Left lobe of liver (tissue), 2 donors: ENCODE data around the gene CALB2. TPM values are rescaled to one million over a fixed set of nuclear protein-coding genes. Genes with fewer than 3 reads are reported as not detected.
"Not testable (repeated sequence)": the region's sequence is repeated elsewhere in the genome, so short reads cannot be mapped to it uniquely, and the experiment has no call there.

Source experiments
- ATAC-seq: fragments of 200-7000 bp; cut with Tn5 transposase; one replicate; pipeline ENCODE4 v1.9.1; 2020; ENCODE audit warnings: mild to moderate bottlenecking, moderate library complexity
- DNase-seq: peaks from one replicate; pipeline ENCODE4 v3.0.0-alpha.2; 2020; ENCODE audit warnings: low spot score
- total RNA-seq: library from RNA; stranded (reverse); gene quantifications from one replicate; pipeline ENCODE4 v1.2.1, GENCODE V29; 2021
- donor health status: DM: no; HTN: no; CAD: no; lungs with moderate emphysema.
- donor health status: DM: no; HTN: yes; CAD: no.

The CALB2 gene
- total RNA-seq = not detected

- ATAC-seq (peak; percentile 99), DNase-seq (peak; percentile 68)
Measured at GRCh38 chr16:71358464-71358998, at the start of gene CALB2. Gene CALB2 (plus strand): TSS chr16:71358723. CDS start chr16:71358793, 70 bp downstream.

GRCh38 chr16:71311553-71312158 is 46.9 kb upstream of the CALB2 start:
- ATAC-seq (peak; percentile 80), DNase-seq (no peak)

GRCh38 chr16:71313591-71313990 is 44.9 kb upstream of the CALB2 start:
- not testable (repeated sequence) for ATAC-seq

GRCh38 chr16:71315269-71315668 is 43.3 kb upstream of the CALB2 start:
- ATAC-seq = no peak
- no peak for DNase-seq

More at GRCh38 chr16:71313591-71313990, 44.9 kb upstream of the CALB2 start:
- DNase-seq = not testable (repeated sequence)

- DNase-seq (no peak), ATAC-seq (no peak)
Measured at GRCh38 chr16:71319999-71320398, 38.5 kb upstream of the CALB2 start.

- ATAC-seq (no peak), DNase-seq (no peak)
Measured at GRCh38 chr16:71327720-71328119, 30.8 kb upstream of the CALB2 start.

- DNase-seq (no peak), ATAC-seq (no peak)
Measured at GRCh38 chr16:71328151-71328550, 30.4 kb upstream of the CALB2 start.

- no peak for DNase-seq
- ATAC-seq = no peak
Measured at GRCh38 chr16:71337631-71338030, 20.9 kb upstream of the CALB2 start.

- DNase-seq (no peak), ATAC-seq (no peak)
Measured at GRCh38 chr16:71338193-71338592, 20.3 kb upstream of the CALB2 start.

GRCh38 chr16:71338632-71339031 is 19.9 kb upstream of the CALB2 start:
- ATAC-seq = no peak
- DNase-seq = no peak

GRCh38 chr16:71339236-71340171 is 19.0 kb upstream of the CALB2 start:
- ATAC-seq = no peak

GRCh38 chr16:71340406-71340805 is 18.1 kb upstream of the CALB2 start:
- ATAC-seq (no peak), DNase-seq (no peak)

More at GRCh38 chr16:71339236-71340171, 19.0 kb upstream of the CALB2 start:
- DNase-seq = no peak

- ATAC-seq = no peak
- no peak for DNase-seq
Measured at GRCh38 chr16:71341881-71342280, 16.6 kb upstream of the CALB2 start.

- no peak for DNase-seq
- ATAC-seq = no peak
Measured at GRCh38 chr16:71343078-71343477, 15.4 kb upstream of the CALB2 start.

- no peak for ATAC-seq
- DNase-seq = no peak
Measured at GRCh38 chr16:71344315-71344905, 14.1 kb upstream of the CALB2 start.

GRCh38 chr16:71345031-71345430 is 13.5 kb upstream of the CALB2 start:
- DNase-seq (no peak), ATAC-seq (no peak)

- DNase-seq (peak; percentile 26), ATAC-seq (no peak)
Measured at GRCh38 chr16:71347146-71347545, 11.4 kb upstream of the CALB2 start.

- DNase-seq (peak; percentile 36), ATAC-seq (no peak)
Measured at GRCh38 chr16:71348262-71349085, 10.0 kb upstream of the CALB2 start.

- ATAC-seq = peak; percentile 51
- peak; percentile 40 for DNase-seq
Measured at GRCh38 chr16:71350821-71351557, 7.5 kb upstream of the CALB2 start.

GRCh38 chr16:71351558-71351901 is 7.0 kb upstream of the CALB2 start:
- peak; percentile 71 for DNase-seq
- ATAC-seq = peak; percentile 88
